SK-N-SH (cell line): Measurements from ENCODE around the gene PTPN4. TPM values are rescaled to one million over a fixed set of nuclear protein-coding genes. Genes with fewer than 3 reads are reported as not detected.
A peak's percentile ranks its signal among the peaks of the same experiment; 100 is the strongest.

Experiments
- CHD2 ChIP-seq: fragments of 150-350 bp; IDR thresholded peaks from 2 replicates; pipeline ENCODE4 v1.6.1; 2018; ENCODE audit warnings: low read length; ENCODE audit not compliant: partially characterized antibody
- CTCF ChIP-seq: fragments of 200-600 bp; sonication (generic); IDR thresholded peaks from 2 replicates; pipeline ENCODE4 v1.6.1; 2017; ENCODE audit warnings: antibody characterized with exemption, mild to moderate bottlenecking, moderate library complexity
- EZH2phosphoT487 ChIP-seq: fragments of 200-600 bp; sonication (generic); IDR thresholded peaks from 2 replicates; pipeline ENCODE4 v1.6.1; 2017; ENCODE audit warnings: low read depth, mixed run types, mild to moderate bottlenecking, antibody characterized with exemption, moderate library complexity, borderline replicate concordance
- FOSL2 ChIP-seq: IDR thresholded peaks from 2 replicates; pipeline ENCODE4 v1.4.0; 2012; ENCODE audit warnings: low read depth, mild to moderate bottlenecking, moderate library complexity, borderline replicate concordance
- FOXJ3 ChIP-seq: sonication (generic); formaldehyde crosslinking; IDR thresholded peaks from 2 replicates; pipeline ENCODE4 v1.5.1; 2020; ENCODE audit warnings: mild to moderate bottlenecking, missing genetic modification reagents
- FOXM1 ChIP-seq: IDR thresholded peaks from 2 replicates; pipeline ENCODE4 v1.4.0; 2012; ENCODE audit warnings: low read depth, mild to moderate bottlenecking
- GABPA ChIP-seq: IDR thresholded peaks from 2 replicates; pipeline ENCODE4 v1.4.0; 2012; ENCODE audit warnings: low read depth, mild to moderate bottlenecking
- GATA2 ChIP-seq: sonication (generic); formaldehyde crosslinking; IDR thresholded peaks from 2 replicates; pipeline ENCODE4 v1.5.0; 2020; ENCODE audit warnings: mild to moderate bottlenecking, missing genetic modification reagents
- JUND ChIP-seq: IDR thresholded peaks from 2 replicates; pipeline ENCODE4 v1.4.0; 2012
- MAX ChIP-seq: IDR thresholded peaks from 2 replicates; pipeline ENCODE4 v1.4.0; 2012; ENCODE audit warnings: low read depth
- MXI1 ChIP-seq: IDR thresholded peaks from 2 replicates; pipeline ENCODE4 v1.6.1; 2012; ENCODE audit warnings: mild to moderate bottlenecking, low read depth, low read length, improper control_type of control experiment
- NFIC ChIP-seq: IDR thresholded peaks from 2 replicates; pipeline ENCODE4 v1.4.0; 2012; ENCODE audit warnings: borderline replicate concordance
- NRF1 ChIP-seq: IDR thresholded peaks from 2 replicates; pipeline ENCODE4 v1.6.1; 2012; ENCODE audit warnings: low read depth, mild to moderate bottlenecking, low read length
- SMC3 ChIP-seq: IDR thresholded peaks from 2 replicates; pipeline ENCODE4 v1.6.1; 2012; ENCODE audit warnings: low read depth, low read length, improper control_type of control experiment
- TCF12 ChIP-seq: IDR thresholded peaks from 2 replicates; pipeline ENCODE4 v1.4.0; 2012
- TEAD4 ChIP-seq: IDR thresholded peaks from 2 replicates; pipeline ENCODE4 v1.4.0; 2012; ENCODE audit warnings: mild to moderate bottlenecking, borderline replicate concordance; ENCODE audit not compliant: insufficient read depth
- polyA plus RNA-seq, 3 experiments: library from polyadenylated mRNA; depleted of rRNA; stranded (reverse); fragments of >200 nt; gene quantifications; 2 replicates each; pipeline ENCODE4 v1.2.3, GENCODE V29; 2012
- TF ChIP-seq, protein P1 (sequence below): fragments of 150-350 bp; IDR thresholded peaks from 2 replicates; pipeline ENCODE4 v1.6.1; 2016; ENCODE audit warnings: mild to moderate bottlenecking, low read depth, low read length
- TF ChIP-seq, protein P2 (sequence below): IDR thresholded peaks from 2 replicates; pipeline ENCODE4 v1.6.1; 2012; ENCODE audit warnings: mild to moderate bottlenecking, low read depth, low read length, moderate library complexity

Gene PTPN4
- polyA plus RNA-seq, 1 of the 3 experiments (the other 2 are of a cell fraction) = 6.2 TPM

DNA sequence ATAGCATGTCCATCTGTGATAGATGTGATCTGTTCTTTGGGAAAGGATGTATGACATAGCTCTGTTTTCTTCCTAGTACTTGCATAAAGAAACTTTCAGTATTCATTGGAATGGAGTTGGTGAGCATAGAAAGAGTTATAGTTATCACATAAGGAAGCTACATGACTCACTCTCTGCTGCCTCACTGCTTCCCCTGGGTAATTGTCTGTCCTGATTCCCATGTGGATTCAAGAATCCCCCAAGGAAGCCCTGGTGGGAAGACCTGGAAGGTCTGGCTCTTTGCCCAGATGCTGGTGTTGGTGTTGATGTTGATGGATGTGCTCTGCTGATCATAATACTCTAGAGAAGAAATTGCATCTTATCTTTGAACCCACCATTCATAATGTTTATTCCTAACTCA is 60.6 kb downstream of the PTPN4 start (continued):
- TF ChIP-seq CTCF = no peak
- TF ChIP-seq GATA2 (CRISPR knock-in tag) = no peak
- no peak for TF ChIP-seq FOXM1
- peak; percentile 37; the same call in 1 of the 2 replicates for TF ChIP-seq TEAD4
- TF ChIP-seq NFIC = peak; percentile 86
- TF ChIP-seq TCF12 = peak; percentile 75
- TF ChIP-seq GABPA = no peak
- peak; percentile 63; the same call in 1 of the 2 replicates for TF ChIP-seq MAX
- TF ChIP-seq, protein P1, sequence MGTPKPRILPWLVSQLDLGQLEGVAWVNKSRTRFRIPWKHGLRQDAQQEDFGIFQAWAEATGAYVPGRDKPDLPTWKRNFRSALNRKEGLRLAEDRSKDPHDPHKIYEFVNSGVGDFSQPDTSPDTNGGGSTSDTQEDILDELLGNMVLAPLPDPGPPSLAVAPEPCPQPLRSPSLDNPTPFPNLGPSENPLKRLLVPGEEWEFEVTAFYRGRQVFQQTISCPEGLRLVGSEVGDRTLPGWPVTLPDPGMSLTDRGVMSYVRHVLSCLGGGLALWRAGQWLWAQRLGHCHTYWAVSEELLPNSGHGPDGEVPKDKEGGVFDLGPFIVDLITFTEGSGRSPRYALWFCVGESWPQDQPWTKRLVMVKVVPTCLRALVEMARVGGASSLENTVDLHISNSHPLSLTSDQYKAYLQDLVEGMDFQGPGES = no peak
- TF ChIP-seq FOXJ3 (CRISPR knock-in tag) = no peak
- peak; percentile 75 for TF ChIP-seq FOSL2
- no peak for TF ChIP-seq SMC3
- TF ChIP-seq JUND = peak; percentile 68
- no peak for TF ChIP-seq CHD2
- TF ChIP-seq EZH2phosphoT487 = no peak
- no peak for TF ChIP-seq NRF1
- TF ChIP-seq, protein P2, sequence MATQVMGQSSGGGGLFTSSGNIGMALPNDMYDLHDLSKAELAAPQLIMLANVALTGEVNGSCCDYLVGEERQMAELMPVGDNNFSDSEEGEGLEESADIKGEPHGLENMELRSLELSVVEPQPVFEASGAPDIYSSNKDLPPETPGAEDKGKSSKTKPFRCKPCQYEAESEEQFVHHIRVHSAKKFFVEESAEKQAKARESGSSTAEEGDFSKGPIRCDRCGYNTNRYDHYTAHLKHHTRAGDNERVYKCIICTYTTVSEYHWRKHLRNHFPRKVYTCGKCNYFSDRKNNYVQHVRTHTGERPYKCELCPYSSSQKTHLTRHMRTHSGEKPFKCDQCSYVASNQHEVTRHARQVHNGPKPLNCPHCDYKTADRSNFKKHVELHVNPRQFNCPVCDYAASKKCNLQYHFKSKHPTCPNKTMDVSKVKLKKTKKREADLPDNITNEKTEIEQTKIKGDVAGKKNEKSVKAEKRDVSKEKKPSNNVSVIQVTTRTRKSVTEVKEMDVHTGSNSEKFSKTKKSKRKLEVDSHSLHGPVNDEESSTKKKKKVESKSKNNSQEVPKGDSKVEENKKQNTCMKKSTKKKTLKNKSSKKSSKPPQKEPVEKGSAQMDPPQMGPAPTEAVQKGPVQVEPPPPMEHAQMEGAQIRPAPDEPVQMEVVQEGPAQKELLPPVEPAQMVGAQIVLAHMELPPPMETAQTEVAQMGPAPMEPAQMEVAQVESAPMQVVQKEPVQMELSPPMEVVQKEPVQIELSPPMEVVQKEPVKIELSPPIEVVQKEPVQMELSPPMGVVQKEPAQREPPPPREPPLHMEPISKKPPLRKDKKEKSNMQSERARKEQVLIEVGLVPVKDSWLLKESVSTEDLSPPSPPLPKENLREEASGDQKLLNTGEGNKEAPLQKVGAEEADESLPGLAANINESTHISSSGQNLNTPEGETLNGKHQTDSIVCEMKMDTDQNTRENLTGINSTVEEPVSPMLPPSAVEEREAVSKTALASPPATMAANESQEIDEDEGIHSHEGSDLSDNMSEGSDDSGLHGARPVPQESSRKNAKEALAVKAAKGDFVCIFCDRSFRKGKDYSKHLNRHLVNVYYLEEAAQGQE = peak; percentile 81
- TF ChIP-seq MXI1 = no peak
